ENCODE measurements around the gene CTU2. TPM values are rescaled to one million over a fixed set of nuclear protein-coding genes. Genes with fewer than 3 reads are reported as not detected.
A peak's percentile ranks its signal among the peaks of the same experiment; 100 is the strongest.

CTU2 gene
- total RNA-seq, 4 donors from 2014 or later: 2.8 to 5.6 (median 4.2) TPM; not detected in 1

DNA sequence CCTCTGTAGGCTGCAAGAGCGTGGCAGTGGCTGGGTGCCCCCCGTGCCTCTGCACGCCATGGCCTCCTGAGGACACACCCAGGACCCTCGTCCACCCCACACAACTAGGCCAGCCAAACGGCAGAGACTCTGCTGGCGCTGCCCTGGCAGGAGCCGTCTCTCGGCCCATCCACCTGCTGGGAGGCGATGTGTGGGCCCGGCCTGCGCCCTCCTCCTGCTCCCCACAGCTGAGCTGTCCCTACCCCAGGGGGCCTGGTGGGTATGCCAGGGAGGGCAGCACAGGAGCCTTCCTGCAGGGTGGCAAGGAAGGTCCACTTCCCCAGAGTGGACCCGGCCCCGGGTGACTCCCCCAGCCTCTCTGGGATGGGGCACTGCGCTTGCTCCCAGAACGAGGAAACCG is 7.1 kb upstream of the CTU2 start:
- TF ChIP-seq, protein P1, sequence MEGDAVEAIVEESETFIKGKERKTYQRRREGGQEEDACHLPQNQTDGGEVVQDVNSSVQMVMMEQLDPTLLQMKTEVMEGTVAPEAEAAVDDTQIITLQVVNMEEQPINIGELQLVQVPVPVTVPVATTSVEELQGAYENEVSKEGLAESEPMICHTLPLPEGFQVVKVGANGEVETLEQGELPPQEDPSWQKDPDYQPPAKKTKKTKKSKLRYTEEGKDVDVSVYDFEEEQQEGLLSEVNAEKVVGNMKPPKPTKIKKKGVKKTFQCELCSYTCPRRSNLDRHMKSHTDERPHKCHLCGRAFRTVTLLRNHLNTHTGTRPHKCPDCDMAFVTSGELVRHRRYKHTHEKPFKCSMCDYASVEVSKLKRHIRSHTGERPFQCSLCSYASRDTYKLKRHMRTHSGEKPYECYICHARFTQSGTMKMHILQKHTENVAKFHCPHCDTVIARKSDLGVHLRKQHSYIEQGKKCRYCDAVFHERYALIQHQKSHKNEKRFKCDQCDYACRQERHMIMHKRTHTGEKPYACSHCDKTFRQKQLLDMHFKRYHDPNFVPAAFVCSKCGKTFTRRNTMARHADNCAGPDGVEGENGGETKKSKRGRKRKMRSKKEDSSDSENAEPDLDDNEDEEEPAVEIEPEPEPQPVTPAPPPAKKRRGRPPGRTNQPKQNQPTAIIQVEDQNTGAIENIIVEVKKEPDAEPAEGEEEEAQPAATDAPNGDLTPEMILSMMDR (IDR thresholded peaks at IDR 0.05): no peak
- TF ChIP-seq EP300 (IDR thresholded peaks at IDR 0.05; ENCODE audit: low read depth) (no peak), POLR2A (IDR thresholded peaks at IDR 0.05) (no peak), POLR2AphosphoS5 (IDR thresholded peaks at IDR 0.05) (no peak)
- intact Hi-C loops (cut with DNase I; ENCODE audit: low total_unique reads): no loop called here
- 91% methylated on average over 16 of the region's 16 CpGs; no CpG with 5 or more reads in 1 of the 2 donors for WGBS, 2 donors (ENCODE audit: low coverage in 1 of 2)
- Histone ChIP-seq H3K4me3 (no peak overlapping the region), H3K9me3 (no peaks in the 10 kb centered on the region), H3K4me1 (peaks cover 0 to 19% (median 9%) of the 10 kb centered on the region in 4 donors), H3K27me3 (no peaks in the 10 kb centered on the region), H3K36me3 (peaks cover 0 to 4% (median 0%) of the 10 kb centered on the region in 4 donors), H3K27ac (peak overlapping the region in 1 of 4 donors; percentile 85)
- DNase-seq: no peak
- in situ Hi-C loops (cut with MboI; ENCODE audit: low pct_ligation_motif_present in 1 of 4, low pct_unique_long_range_greater_than_20kb in 1 of 4, low sequenced_read_pairs in 3 of 4): no loop called here

DNA sequence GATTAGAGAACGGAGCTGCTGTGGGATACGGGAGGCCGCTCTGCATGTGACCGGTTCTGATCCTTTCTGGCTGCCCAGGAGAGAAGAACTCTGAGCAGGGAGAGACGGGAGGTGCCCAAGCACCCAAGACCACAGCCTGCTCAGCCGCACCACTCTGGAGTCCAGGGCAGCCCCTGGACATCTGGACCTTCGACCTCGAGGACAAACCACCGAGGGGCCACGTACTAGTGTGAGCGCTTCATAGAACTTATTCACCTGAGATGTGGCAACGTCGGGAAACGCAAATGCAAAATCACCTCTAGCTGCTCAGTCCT is 6.0 kb upstream of the CTU2 start:
- Histone ChIP-seq H3K4me1 (peaks cover 6 to 30% (median 18%) of the 10 kb centered on the region in 4 donors), H3K27ac (peak overlapping the region; percentile 85 to 88 (median 86)), H3K27me3 (no peaks in the 10 kb centered on the region), H3K4me3 (no peak overlapping the region), H3K9me3 (no peaks in the 10 kb centered on the region), H3K36me3 (peaks cover 0 to 4% (median 0%) of the 10 kb centered on the region in 4 donors)
- intact Hi-C loops (cut with DNase I; ENCODE audit: low total_unique reads): no loop called here
- in situ Hi-C loops (cut with MboI; ENCODE audit: low pct_ligation_motif_present in 1 of 4, low pct_unique_long_range_greater_than_20kb in 1 of 4, low sequenced_read_pairs in 3 of 4): no loop called here
- TF ChIP-seq, protein P1 (IDR thresholded peaks at IDR 0.05): no peak
- TF ChIP-seq POLR2A (IDR thresholded peaks at IDR 0.05) (no peak), EP300 (IDR thresholded peaks at IDR 0.05; ENCODE audit: low read depth) (no peak), POLR2AphosphoS5 (IDR thresholded peaks at IDR 0.05) (no peak)
- DNase-seq: no peak
- WGBS, 2 donors (ENCODE audit: low coverage in 1 of 2): 76% methylated on average over 14 of the region's 14 CpGs; no CpG with 5 or more reads in 1 of the 2 donors

DNA sequence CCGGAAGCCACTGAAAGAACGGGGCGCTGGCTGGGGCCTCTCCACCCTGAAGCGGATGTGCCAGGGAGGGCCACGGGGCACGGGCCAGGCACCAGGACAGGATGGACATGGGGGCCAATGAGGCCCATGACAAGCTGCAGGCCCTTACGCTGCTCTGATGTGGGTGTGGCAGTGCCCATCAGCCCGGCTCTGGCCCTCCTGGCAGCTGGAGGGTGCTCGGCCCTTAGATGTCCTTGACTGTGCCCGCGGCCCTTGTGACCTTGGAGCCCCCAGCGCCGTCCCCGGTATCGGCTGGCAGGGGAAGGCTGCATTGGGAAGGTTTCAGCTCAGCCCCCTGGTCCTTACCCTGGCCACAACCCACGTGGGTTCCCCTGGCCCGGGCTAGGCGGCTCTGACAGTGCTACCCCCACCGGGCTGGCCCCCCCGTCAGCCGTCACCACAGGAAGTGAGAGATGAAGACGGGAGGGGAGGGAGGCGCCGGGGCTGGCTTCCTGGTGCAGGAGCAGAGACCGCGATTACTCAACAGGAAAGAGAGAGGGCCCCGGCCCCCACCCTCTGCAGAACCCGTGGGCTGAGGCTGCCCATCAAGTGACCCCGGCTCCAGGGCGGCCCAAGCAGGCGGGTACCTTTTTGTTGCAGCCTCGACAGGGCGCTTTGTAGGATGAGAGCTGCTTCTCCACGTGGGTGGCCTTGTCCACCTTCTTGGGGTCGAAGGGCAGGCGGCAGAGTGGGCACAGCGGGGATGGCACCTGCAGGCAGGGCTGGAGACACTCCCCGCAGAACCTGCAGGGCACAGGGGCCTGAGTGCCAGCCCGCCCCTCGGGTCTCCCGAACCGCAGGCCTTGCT is 5.4 kb upstream of the CTU2 start:
- TF ChIP-seq POLR2AphosphoS5 (IDR thresholded peaks at IDR 0.05) (no peak), POLR2A (IDR thresholded peaks at IDR 0.05) (no peak), EP300 (IDR thresholded peaks at IDR 0.05; ENCODE audit: low read depth) (no peak)
- TF ChIP-seq, protein P1 (IDR thresholded peaks at IDR 0.05): no peak
- Histone ChIP-seq H3K36me3 (peaks cover 0 to 4% (median 0%) of the 10 kb centered on the region in 4 donors), H3K4me3 (peak overlapping the region in 1 of 4 donors; percentile 24), H3K4me1 (peaks cover 10 to 34% (median 22%) of the 10 kb centered on the region in 4 donors), H3K27ac (peak overlapping the region; percentile 85 to 88 (median 86)), H3K27me3 (no peaks in the 10 kb centered on the region), H3K9me3 (no peaks in the 10 kb centered on the region)
- WGBS, 2 donors (ENCODE audit: low coverage in 1 of 2): 60% methylated on average over 28 of the region's 42 CpGs; no CpG with 5 or more reads in 1 of the 2 donors
- intact Hi-C loops (cut with DNase I; ENCODE audit: low total_unique reads): no loop called here
- peak; percentile 93 for DNase-seq
- in situ Hi-C loops (cut with MboI; ENCODE audit: low pct_ligation_motif_present in 1 of 4, low pct_unique_long_range_greater_than_20kb in 1 of 4, low sequenced_read_pairs in 3 of 4): no loop called here

DNA sequence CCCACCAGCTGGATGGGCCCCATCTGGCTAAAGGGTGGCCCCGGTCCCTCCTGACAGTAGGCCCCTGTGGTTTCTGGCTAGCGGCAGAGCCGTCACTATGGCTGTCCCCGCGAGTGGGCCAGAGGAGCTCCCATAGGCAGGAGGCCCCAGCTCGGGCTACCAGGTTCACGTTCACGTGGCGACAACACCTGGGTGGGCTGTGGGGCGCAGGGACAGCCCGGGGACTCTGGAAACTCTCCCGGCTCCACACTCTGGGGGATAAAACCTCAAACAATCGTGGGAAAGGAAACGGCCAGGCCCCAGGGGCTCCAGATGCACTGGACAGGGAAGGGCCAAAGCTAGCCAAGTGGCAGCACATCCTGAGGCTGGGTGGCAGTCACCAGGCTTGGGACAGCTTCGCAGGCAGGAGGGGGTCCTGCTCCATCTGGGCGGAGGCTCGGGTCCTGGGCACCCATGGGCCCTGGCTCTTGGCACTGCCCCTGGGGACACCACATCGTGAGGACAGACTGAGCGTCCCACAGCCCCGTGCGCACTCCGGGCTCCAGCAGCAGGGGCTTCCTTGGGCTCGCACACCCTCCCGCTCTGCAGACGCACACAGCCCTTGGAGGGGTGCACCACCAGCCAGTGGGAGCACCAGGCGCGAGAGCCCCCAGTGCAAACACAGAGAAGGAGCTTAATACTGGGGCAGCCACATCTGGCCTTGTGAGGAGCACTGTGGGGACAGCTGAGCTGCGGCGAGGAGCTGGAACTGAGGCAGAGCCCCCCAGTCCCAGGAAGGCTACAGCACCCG is 4.5 kb upstream of the CTU2 start:
- WGBS, 2 donors (ENCODE audit: low coverage in 1 of 2): 78 to 100% methylated on average over 2 to 29 of the region's 30 CpGs
- peaks cover 0 to 4% (median 0%) of the 10 kb centered on the region in 4 donors for H3K36me3 ChIP-seq
- no peak for TF ChIP-seq POLR2A (IDR thresholded peaks at IDR 0.05)
- no peak for TF ChIP-seq EP300 (IDR thresholded peaks at IDR 0.05; ENCODE audit: low read depth)
- TF ChIP-seq POLR2AphosphoS5 (IDR thresholded peaks at IDR 0.05): no peak
- TF ChIP-seq, protein P1 (IDR thresholded peaks at IDR 0.05): no peak
- in situ Hi-C loops (cut with MboI; ENCODE audit: low pct_ligation_motif_present in 1 of 4, low pct_unique_long_range_greater_than_20kb in 1 of 4, low sequenced_read_pairs in 3 of 4): no loop called here
- peak overlapping the region in 1 of 4 donors; percentile 24 for H3K4me3 ChIP-seq
- H3K27me3 ChIP-seq: no peaks in the 10 kb centered on the region
- DNase-seq: no peak
- peak overlapping the region; percentile 85 to 88 (median 86) for H3K27ac ChIP-seq
- intact Hi-C loops (cut with DNase I; ENCODE audit: low total_unique reads): no loop called here
- H3K9me3 ChIP-seq: no peaks in the 10 kb centered on the region
- H3K4me1 ChIP-seq: peaks cover 11 to 36% (median 24%) of the 10 kb centered on the region in 4 donors

Data from transverse colon (tissue), 4 donors.